Keratinocyte (primary cell): ENCODE data around the gene C15orf61. TPM values are rescaled to one million over a fixed set of nuclear protein-coding genes. Genes with fewer than 3 reads are reported as not detected.
A peak's percentile ranks its signal among the peaks of the same experiment; 100 is the strongest.

Experiments
- DNase-seq: peaks from one replicate; pipeline ENCODE4 v3.0.0-alpha.2; 2011; ENCODE audit warnings: low read depth, missing footprints, low spot score
- FAIRE-seq: peaks from 2 replicates; lab custom pipeline; 2011; peaks lifted over from hg19 to GRCh38; lab: Jason Lieb, UNC
- H2AFZ ChIP-seq: 2 replicates; pipeline ENCODE4 v1.6.0; 2012; ENCODE audit warnings: low read length, control low read depth, inconsistent platforms; ENCODE audit not compliant: control insufficient read depth
- H3K27ac ChIP-seq: 2 replicates; pipeline ENCODE4 v1.5.1; 2011; ENCODE audit warnings: low read length; ENCODE audit not compliant: control insufficient read depth, insufficient read depth
- H3K27me3 ChIP-seq: 3 replicates; pipeline ENCODE4 v1.6.0; 2011; ENCODE audit warnings: low read length; ENCODE audit not compliant: control insufficient read depth, insufficient read depth; ENCODE audit errors: extremely low read depth
- H3K36me3 ChIP-seq, 2 experiments: 2 replicates in 1 of 2; 3 replicates in 1 of 2; pipeline ENCODE4 v1.5.1; 2011; ENCODE audit warnings: low read length in 2 of 2, mild to moderate bottlenecking in 1 of 2; ENCODE audit not compliant: control insufficient read depth in 2 of 2, insufficient read depth in 2 of 2; ENCODE audit errors: extremely low read depth in 1 of 2
- H3K4me1 ChIP-seq: 3 replicates; pipeline ENCODE4 v1.5.1; 2011; ENCODE audit warnings: low read length; ENCODE audit not compliant: control insufficient read depth, insufficient read depth; ENCODE audit errors: extremely low read depth
- H3K4me2 ChIP-seq: 3 replicates; pipeline ENCODE4 v1.6.0; 2011; ENCODE audit warnings: low read depth, low read length; ENCODE audit not compliant: control insufficient read depth, insufficient read depth; ENCODE audit errors: extremely low read depth
- H3K4me3 ChIP-seq, 3 experiments: fragments of 200-600 bp in 1 of 3; sonication (generic) in 1 of 3; 2 replicates in 2 of 3; 3 replicates in 1 of 3; pipeline ENCODE4 v1.5.1; 2011 to 2016; ENCODE audit warnings: low read length in 3 of 3, mild to moderate bottlenecking in 3 of 3, control low read depth in 2 of 3, inconsistent platforms in 1 of 3, low read depth in 1 of 3, mixed read lengths in 1 of 3, mixed run types in 1 of 3, moderate library complexity in 1 of 3; ENCODE audit not compliant: control insufficient read depth in 2 of 3, insufficient read depth in 2 of 3; ENCODE audit errors: extremely low read depth in 1 of 3
- H3K79me2 ChIP-seq: 2 replicates; pipeline ENCODE4 v1.6.0; 2012; ENCODE audit warnings: low read length; ENCODE audit not compliant: control insufficient read depth, insufficient read depth
- H3K9ac ChIP-seq: 3 replicates; pipeline ENCODE4 v1.6.0; 2011; ENCODE audit warnings: low read length; ENCODE audit not compliant: control insufficient read depth, insufficient read depth; ENCODE audit errors: extremely low read depth
- H3K9me1 ChIP-seq: 3 replicates; pipeline ENCODE4 v1.6.0; 2011; ENCODE audit warnings: low read length; ENCODE audit not compliant: control insufficient read depth, insufficient read depth; ENCODE audit errors: extremely low read depth
- H3K9me3 ChIP-seq: 2 replicates; pipeline ENCODE4 v1.5.1; 2012; ENCODE audit warnings: low read depth, low read length; ENCODE audit not compliant: control insufficient read depth
- H4K20me1 ChIP-seq: 3 replicates; pipeline ENCODE4 v1.6.0; 2011; ENCODE audit warnings: low read length; ENCODE audit not compliant: control insufficient read depth, insufficient read depth; ENCODE audit errors: extremely low read depth
- CTCF ChIP-seq, 3 experiments: IDR thresholded peaks in 1 of 3; conservative IDR thresholded peaks in 1 of 3; optimal IDR thresholded peaks in 1 of 3; 2 replicates in 2 of 3; 3 replicates in 1 of 3; pipeline versions ENCODE3 to v1.5.1; 2011; ENCODE audit warnings: low read length in 3 of 3, mild to moderate bottlenecking in 3 of 3, moderate library complexity in 2 of 3, control low read depth in 1 of 3, inconsistent platforms in 1 of 3; ENCODE audit not compliant: insufficient read depth in 2 of 3; ENCODE audit errors: extremely low read depth in 1 of 3
- EZH2 ChIP-seq: IDR thresholded peaks from one replicate; pipeline ENCODE4 v1.6.1; 2012; ENCODE audit warnings: inconsistent platforms, mild to moderate bottlenecking, low read length, moderate library complexity
- dilution Hi-C: fragments of 300-500 bp; cut with MboI; formaldehyde crosslinking; loops from one replicate; pipeline ENCODE4 v1.7.0; 2020; ENCODE audit warnings: low sequenced_read_pairs; ENCODE audit not compliant: extremely low pct_ligation_motif_present
- polyA plus RNA-seq, 5 experiments: library from polyadenylated mRNA; depleted of rRNA in 3 of 5; stranded (reverse) in 3 of 5; stranded (forward) in 1 of 5; unstranded in 1 of 5; fragments of >200 nt; gene quantifications; 1 replicate in 1 of 5; 2 replicates in 3 of 5; 3 replicates in 1 of 5; pipeline versions ENCODE4 v1.2.1 to v1.2.3, GENCODE V29; 2011 to 2012; ENCODE audit warnings: missing spikeins in 2 of 5, low read depth in 1 of 5, low replicate concordance in 1 of 5

C15orf61 gene
- polyA plus RNA-seq, 1 donor (not counting 4 experiments of a cell fraction or from before 2014, with no cell fraction given) = 2.6 TPM

GRCh38 chr15:67523330-67523729 lies 2.4 kb downstream of the C15orf61 start:
- Histone ChIP-seq H3K27me3 (no peaks in the 10 kb centered on the region), H3K4me1 (peaks cover 10% of the 10 kb centered on the region), H3K9me3 (no peaks in the 10 kb centered on the region), H2AFZ (no peak overlapping the region), H3K79me2 (peaks cover 41% of the 10 kb centered on the region), H4K20me1 (no peaks in the 10 kb centered on the region), H3K9ac (no peak overlapping the region), H3K36me3 (peaks cover 0 to 2% of the 10 kb centered on the region in 2 experiments), H3K27ac (no peak overlapping the region), H3K4me3 (peak overlapping the region; percentile 5 to 99 (median 87)), H3K9me1 (no peaks in the 10 kb centered on the region), H3K4me2 (peak overlapping the region; percentile 98)
- dilution Hi-C loops = no loop called here
- DNase-seq (no peak), FAIRE-seq (no peak)
- TF ChIP-seq EZH2 = no peak

GRCh38 chr15:67524235-67524634 lies 3.3 kb downstream of the C15orf61 start:
- no peak for DNase-seq
- no peak overlapping the region for H3K9ac ChIP-seq
- no peak overlapping the region for H3K4me3 ChIP-seq
- H3K36me3 ChIP-seq = peaks cover 0 to 5% of the 10 kb centered on the region in 2 experiments
- no peak overlapping the region for H3K27ac ChIP-seq
- TF ChIP-seq EZH2 (no peak), CTCF (optimal IDR thresholded peaks at IDR 0.05 in 1 of 3, IDR thresholded peaks at IDR 0.05 in 1 of 3, conservative IDR thresholded peaks at IDR 0.05 in 1 of 3; ENCODE audit: extremely low read depth in 1 of 3, insufficient read depth in 2 of 3, low read length in 3 of 3) (no peak)
- no peaks in the 10 kb centered on the region for H3K9me1 ChIP-seq
- H3K4me2 ChIP-seq = peak overlapping the region; percentile 11
- H3K9me3 ChIP-seq = no peaks in the 10 kb centered on the region
- no peak for FAIRE-seq
- no peaks in the 10 kb centered on the region for H4K20me1 ChIP-seq
- H3K4me1 ChIP-seq = peaks cover 10% of the 10 kb centered on the region
- peaks cover 41% of the 10 kb centered on the region for H3K79me2 ChIP-seq
- dilution Hi-C loops = no loop called here
- H3K27me3 ChIP-seq = no peaks in the 10 kb centered on the region
- no peak overlapping the region for H2AFZ ChIP-seq

- no peak overlapping the region for H3K4me2 ChIP-seq
- peaks cover 0 to 5% of the 10 kb centered on the region in 2 experiments for H3K36me3 ChIP-seq
- no peaks in the 10 kb centered on the region for H4K20me1 ChIP-seq
- dilution Hi-C loops = no loop called here
- no peak overlapping the region for H2AFZ ChIP-seq
- DNase-seq = no peak
- no peaks in the 10 kb centered on the region for H3K9me3 ChIP-seq
- no peak for FAIRE-seq
- H3K4me1 ChIP-seq = peaks cover 15% of the 10 kb centered on the region
- no peak overlapping the region for H3K9ac ChIP-seq
- no peaks in the 10 kb centered on the region for H3K27me3 ChIP-seq
- H3K79me2 ChIP-seq = peaks cover 18% of the 10 kb centered on the region
- TF ChIP-seq CTCF (optimal IDR thresholded peaks at IDR 0.05 in 1 of 3, IDR thresholded peaks at IDR 0.05 in 1 of 3, conservative IDR thresholded peaks at IDR 0.05 in 1 of 3; ENCODE audit: extremely low read depth in 1 of 3, insufficient read depth in 2 of 3, low read length in 3 of 3) = no peak
- no peak for TF ChIP-seq EZH2
- no peaks in the 10 kb centered on the region for H3K9me1 ChIP-seq
- no peak overlapping the region for H3K27ac ChIP-seq
- H3K4me3 ChIP-seq = no peak overlapping the region
Measured at GRCh38 chr15:67528513-67528912, 7.6 kb downstream of the C15orf61 start.
